GM23338 (cell line): ENCODE measurements around the gene SH3TC1. TPM values are rescaled to one million over a fixed set of nuclear protein-coding genes. Genes with fewer than 3 reads are reported as not detected.

Source experiments
- ETS1 ChIP-seq: IDR thresholded peaks from 2 replicates; pipeline ENCODE4 v1.6.1; 2016; ENCODE audit warnings: antibody characterized with exemption
- JUNB ChIP-seq: IDR thresholded peaks from one replicate; pipeline ENCODE4 v1.6.1; 2016; ENCODE audit warnings: antibody characterized with exemption; ENCODE audit not compliant: unreplicated experiment
- NANOG ChIP-seq: IDR thresholded peaks from 2 replicates; pipeline ENCODE4 v1.6.1; 2016; ENCODE audit warnings: antibody characterized with exemption, borderline replicate concordance
- REST ChIP-seq: IDR thresholded peaks from one replicate; pipeline ENCODE4 v1.6.1; 2018; ENCODE audit warnings: antibody characterized with exemption; ENCODE audit not compliant: unreplicated experiment
- STAT1 ChIP-seq: IDR thresholded peaks from one replicate; pipeline ENCODE4 v1.6.1; 2016; ENCODE audit warnings: antibody characterized with exemption; ENCODE audit not compliant: unreplicated experiment
- ZNF114 ChIP-seq: fragments of 250-450 bp; sonication (Bioruptor Pico); IDR thresholded peaks from 2 replicates; pipeline ENCODE4 v1.5.0; 2020; ENCODE audit warnings: mild to moderate bottlenecking, moderate library complexity
- ZNF462 ChIP-seq: fragments of 250-450 bp; sonication (Bioruptor Pico); IDR thresholded peaks from 2 replicates; pipeline ENCODE4 v1.5.0; 2020; ENCODE audit warnings: mild to moderate bottlenecking, moderate library complexity
- polyA plus RNA-seq: library from polyadenylated mRNA; unstranded; fragments of >200 nt; fragmentation: Nextera tagmentation; extraction: Ambion mirVana; gene quantifications from 2 replicates; pipeline ENCODE4 v1.2.1, GENCODE V29; 2016
- total RNA-seq: library from RNA; depleted of rRNA; stranded (reverse); fragments of >200 nt; shearing (Covaris generic); gene quantifications from 2 replicates; pipeline ENCODE4 v1.2.3, GENCODE V29; 2014

Gene SH3TC1
- total and polyA plus RNA-seq, 2 experiments from 2014 or later = 0.07 TPM; not detected in 1

- TF ChIP-seq ZNF462 = no peak
- TF ChIP-seq JUNB = no peak
- no peak for TF ChIP-seq NANOG
- no peak for TF ChIP-seq ZNF114 (CRISPR knock-in tag)
- no peak for TF ChIP-seq STAT1
- no peak for TF ChIP-seq ETS1
- no peak for TF ChIP-seq REST
Measured at GRCh38 chr4:8177956-8178355, 21.1 kb upstream of the SH3TC1 start (continued).
